ENCODE data around the gene SAMD8. TPM values are rescaled to one million over a fixed set of nuclear protein-coding genes. Genes with fewer than 3 reads are reported as not detected.

SAMD8 gene
- total RNA-seq, 1 donor from 2014 or later, result 23.0 TPM

DNA sequence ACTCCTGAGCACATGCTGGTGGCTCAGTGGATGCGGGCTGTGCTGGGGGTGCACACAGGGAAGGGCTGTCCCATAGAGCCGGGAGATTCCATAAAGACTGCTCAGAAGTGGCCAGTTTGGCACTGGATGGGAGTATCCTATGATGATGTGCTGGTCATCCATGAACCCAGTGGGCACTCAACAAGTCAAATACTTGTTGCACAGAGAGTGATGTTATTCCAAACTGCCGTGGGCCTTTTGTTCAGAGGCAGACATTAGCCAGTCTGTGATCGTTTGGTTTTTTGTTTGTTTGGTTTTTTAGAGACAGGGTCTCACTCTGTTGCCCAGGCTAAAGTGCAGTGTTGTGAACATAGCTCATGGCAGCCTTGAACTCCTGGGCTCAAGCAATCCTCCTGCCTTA lies 30.9 kb upstream of the SAMD8 start:
- Histone ChIP-seq H3K4me1 (no peaks in the 10 kb centered on the region), H3K36me3 (no peaks in the 10 kb centered on the region), H3K27ac (no peak overlapping the region), H3K27me3 (no peaks in the 10 kb centered on the region), H3K4me3 (no peak overlapping the region), H3K9me3 (no peaks in the 10 kb centered on the region)
- intact Hi-C loops (cut with DNase I), result no loop called here
- ATAC-seq (no peak), DNase-seq (no peak)
- no peak for TF ChIP-seq CTCF (IDR thresholded peaks at IDR 0.05)

- Histone ChIP-seq H3K4me3 (no peak overlapping the region), H3K4me1 (no peaks in the 10 kb centered on the region), H3K9me3 (no peaks in the 10 kb centered on the region), H3K36me3 (no peaks in the 10 kb centered on the region), H3K27ac (no peak overlapping the region), H3K27me3 (no peaks in the 10 kb centered on the region)
- TF ChIP-seq CTCF (IDR thresholded peaks at IDR 0.05), result no peak
- DNase-seq (no peak), ATAC-seq (no peak)
- intact Hi-C loops (cut with DNase I), result no loop called here
Measured at GRCh38 chr10:75081379-75081778, 30.1 kb upstream of the SAMD8 start.

DNA sequence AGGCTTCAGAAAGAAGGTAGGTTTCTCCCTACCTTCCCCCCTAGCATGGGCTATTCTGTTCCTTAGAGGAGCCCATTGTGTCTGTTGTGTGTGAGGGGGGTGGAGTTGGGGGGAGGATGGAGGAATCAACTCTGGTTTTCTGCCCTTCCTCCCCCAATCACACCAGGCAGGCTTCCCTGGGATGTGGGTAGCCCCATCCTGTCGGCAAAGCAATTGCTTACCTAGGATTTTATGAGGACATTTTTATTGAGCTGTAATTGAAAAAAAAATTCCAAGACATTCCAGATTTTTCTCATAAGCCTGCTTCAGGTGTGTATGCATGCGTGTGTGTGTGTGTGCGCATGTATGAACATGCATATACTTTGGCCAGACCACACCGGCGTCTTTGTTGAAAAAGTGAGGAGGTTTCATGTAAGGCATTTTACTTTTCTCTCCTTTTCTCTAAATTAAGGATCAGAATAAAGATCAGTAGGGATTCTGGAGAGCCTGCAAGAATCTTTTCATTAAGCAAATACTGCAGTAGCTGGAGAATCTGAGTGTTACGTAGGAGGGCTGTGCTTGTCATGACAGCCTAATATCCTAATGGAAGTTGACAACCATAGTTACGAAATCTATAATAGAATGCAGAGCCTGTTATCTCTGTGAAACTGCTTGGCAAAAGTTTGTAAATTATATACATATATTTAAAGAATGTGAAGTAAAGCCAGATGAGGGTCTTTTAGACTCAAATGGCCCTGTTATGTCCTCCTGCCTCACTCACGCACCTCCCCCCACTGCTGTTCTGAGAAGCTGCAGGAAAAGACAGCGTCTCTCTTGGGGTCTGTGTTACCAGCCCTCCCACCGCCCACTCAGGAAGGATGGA lies 27.3 kb upstream of the SAMD8 start:
- no peak for DNase-seq
- H3K9me3 ChIP-seq, result no peaks in the 10 kb centered on the region
- intact Hi-C loops (cut with DNase I), result no loop called here
- no peaks in the 10 kb centered on the region for H3K36me3 ChIP-seq
- no peaks in the 10 kb centered on the region for H3K4me1 ChIP-seq
- no peaks in the 10 kb centered on the region for H3K27me3 ChIP-seq
- H3K27ac ChIP-seq, result no peak overlapping the region
- no peak for TF ChIP-seq CTCF (IDR thresholded peaks at IDR 0.05)
- no peak for ATAC-seq
- H3K4me3 ChIP-seq, result no peak overlapping the region

DNA sequence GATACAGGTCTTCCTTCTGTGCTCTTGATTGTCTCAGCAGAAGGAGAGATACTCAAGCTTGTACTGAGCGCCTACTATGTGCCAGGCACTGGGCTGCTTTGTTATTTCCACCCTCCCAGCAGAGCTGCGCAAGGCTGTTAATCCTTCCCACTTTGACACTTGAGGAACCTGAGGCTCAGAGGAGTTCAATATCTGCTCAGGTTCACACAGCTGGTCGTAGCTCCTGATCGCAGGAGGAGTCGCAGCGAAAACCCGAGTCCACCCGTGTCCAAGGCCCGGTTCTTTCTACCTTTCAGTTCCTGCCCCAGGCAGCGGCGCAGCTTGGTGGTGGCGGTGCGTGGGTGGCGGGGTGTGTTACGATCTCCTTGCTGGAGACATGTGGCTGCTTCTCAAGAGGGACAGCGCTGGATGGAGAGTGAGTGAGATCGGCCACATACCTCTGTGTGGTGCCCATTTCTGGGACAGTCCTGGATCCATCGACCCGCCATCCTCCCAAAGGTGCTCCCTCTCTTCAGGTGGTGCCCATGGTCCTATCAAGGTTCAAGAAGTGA lies 26.5 kb upstream of the SAMD8 start:
- no peaks in the 10 kb centered on the region for H3K36me3 ChIP-seq
- no peak overlapping the region for H3K4me3 ChIP-seq
- no peaks in the 10 kb centered on the region for H3K4me1 ChIP-seq
- TF ChIP-seq CTCF (IDR thresholded peaks at IDR 0.05), result no peak
- no peaks in the 10 kb centered on the region for H3K9me3 ChIP-seq
- H3K27me3 ChIP-seq, result no peaks in the 10 kb centered on the region
- intact Hi-C loops (cut with DNase I), result no loop called here
- no peak overlapping the region for H3K27ac ChIP-seq
- DNase-seq (no peak), ATAC-seq (no peak)

- no peaks in the 10 kb centered on the region for H3K4me1 ChIP-seq
- H3K4me3 ChIP-seq, result no peak overlapping the region
- intact Hi-C loops (cut with DNase I), result no loop called here
- no peaks in the 10 kb centered on the region for H3K36me3 ChIP-seq
- ATAC-seq, result no peak
- H3K9me3 ChIP-seq, result no peaks in the 10 kb centered on the region
- DNase-seq, result no peak
- no peaks in the 10 kb centered on the region for H3K27me3 ChIP-seq
- TF ChIP-seq CTCF (IDR thresholded peaks at IDR 0.05), result no peak
- no peak overlapping the region for H3K27ac ChIP-seq
Measured at GRCh38 chr10:75086278-75086934, 25.1 kb upstream of the SAMD8 start.

All from upper lobe of right lung (tissue), 1 donor.